Putamen (tissue), 1 donor: ENCODE results near the gene THSD7B.

Source experiments
- DNase-seq: peaks from one replicate; pipeline ENCODE4 v3.0.0-alpha.2; 2016; ENCODE audit warnings: low spot score

Gene THSD7B

GRCh38 chr2:137199751-137200150 is 434.4 kb downstream of the THSD7B start:
- DNase-seq, result no peak

- no peak for DNase-seq
These were observed 437.0 kb downstream of the THSD7B start for GRCh38 chr2:137202318-137202717.

- no peak for DNase-seq
These were observed 440.0 kb downstream of the THSD7B start for GRCh38 chr2:137205324-137205723.

GRCh38 chr2:137206069-137206468 is 440.7 kb downstream of the THSD7B start:
- DNase-seq, result no peak

- DNase-seq, result no peak
These were observed 441.7 kb downstream of the THSD7B start for GRCh38 chr2:137207030-137207429.

- no peak for DNase-seq
These were observed 443.1 kb downstream of the THSD7B start for GRCh38 chr2:137208431-137208891.

- DNase-seq, result no peak
These were observed 444.7 kb downstream of the THSD7B start for GRCh38 chr2:137210039-137210438.

- DNase-seq, result no peak
These were observed 446.4 kb downstream of the THSD7B start for GRCh38 chr2:137211761-137212160.

- no peak for DNase-seq
These were observed 455.2 kb downstream of the THSD7B start for GRCh38 chr2:137220438-137220993.

GRCh38 chr2:137221797-137222492 is 456.6 kb downstream of the THSD7B start:
- DNase-seq, result no peak

GRCh38 chr2:137223722-137224121 is 458.4 kb downstream of the THSD7B start:
- DNase-seq, result no peak

- DNase-seq, result no peak
These were observed 463.2 kb downstream of the THSD7B start for GRCh38 chr2:137228566-137228965.

- DNase-seq, result no peak
These were observed 464.5 kb downstream of the THSD7B start for GRCh38 chr2:137229834-137230233.

- no peak for DNase-seq
These were observed 466.3 kb downstream of the THSD7B start for GRCh38 chr2:137231628-137232027.

- no peak for DNase-seq
These were observed 466.7 kb downstream of the THSD7B start for GRCh38 chr2:137232076-137232475.

- DNase-seq, result no peak
These were observed 467.7 kb downstream of the THSD7B start for GRCh38 chr2:137233091-137233490.

- no peak for DNase-seq
These were observed 471.7 kb downstream of the THSD7B start for GRCh38 chr2:137237055-137237454.

GRCh38 chr2:137238065-137238464 is 472.7 kb downstream of the THSD7B start:
- DNase-seq, result no peak

GRCh38 chr2:137249463-137250130 is 484.3 kb downstream of the THSD7B start:
- DNase-seq, result no peak

GRCh38 chr2:137250401-137250800 is 485.1 kb downstream of the THSD7B start:
- DNase-seq, result no peak

GRCh38 chr2:137251045-137251444 is 485.7 kb downstream of the THSD7B start:
- no peak for DNase-seq

GRCh38 chr2:137252934-137253333 is 487.6 kb downstream of the THSD7B start:
- DNase-seq, result no peak

- DNase-seq, result no peak
These were observed 488.7 kb downstream of the THSD7B start for GRCh38 chr2:137254052-137254451.
